ENCODE results near the gene PODNL1.

DNA sequence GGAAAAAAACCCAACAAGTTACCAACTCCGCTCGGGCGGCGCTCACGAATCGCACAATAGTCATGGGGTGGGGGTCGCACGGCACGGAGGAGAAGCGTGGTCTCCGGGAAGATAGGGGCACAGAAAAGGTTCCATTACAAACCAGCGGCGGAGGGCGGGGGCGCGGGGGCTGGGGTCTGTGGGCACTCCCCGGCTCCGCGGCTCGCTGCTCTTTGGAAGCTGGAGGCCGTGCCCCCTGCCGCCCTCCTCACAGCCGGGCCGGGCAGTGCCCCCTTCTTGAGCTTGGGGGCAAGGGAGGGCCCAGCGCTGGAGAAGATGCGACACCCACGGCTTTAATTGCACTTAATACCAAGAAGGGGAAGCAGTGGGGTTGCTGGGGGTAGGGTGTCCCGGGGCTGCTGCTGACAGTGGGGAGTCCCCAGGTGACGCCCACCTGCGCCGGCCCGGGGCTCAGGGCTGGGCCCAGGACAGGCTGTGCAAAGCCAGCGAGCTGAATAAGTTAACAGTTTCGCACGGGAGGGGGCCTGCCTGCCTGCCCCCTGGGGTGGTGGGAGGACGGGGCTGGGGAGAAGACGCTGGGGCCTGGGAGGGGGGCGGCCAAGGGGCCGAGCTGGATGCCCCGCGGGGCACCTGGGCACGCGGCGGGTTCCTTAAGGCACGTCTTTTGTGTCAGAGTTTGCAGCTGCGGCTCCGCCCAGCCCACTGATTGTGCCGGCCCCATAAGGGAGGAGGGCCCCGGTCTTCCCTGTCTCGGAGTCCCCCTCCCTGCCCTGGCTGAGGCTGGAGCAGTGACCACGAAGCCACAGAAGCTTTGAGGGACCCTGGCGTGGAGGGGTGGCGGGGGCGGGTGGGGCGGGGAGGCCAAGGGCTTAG lies 23.8 kb upstream of the PODNL1 start:
- TF ChIP-seq POLR2A (IDR thresholded peaks at IDR 0.05; ENCODE audit: low read length): no peak
- no peak for TF ChIP-seq GATA1 (IDR thresholded peaks at IDR 0.05; ENCODE audit: low read depth, low read length)
